BJ (cell line): ENCODE data around the gene CYB5A. TPM values are rescaled to one million over a fixed set of nuclear protein-coding genes. Genes with fewer than 3 reads are reported as not detected.

Experiments
- CTCF ChIA-PET: fragments of 350-600 bp; formaldehyde crosslinking; extraction: SDS; loops from one replicate; lab custom pipeline; 2021; ENCODE audit warnings: antibody characterized with exemption, inconsistent platforms; lab: Yijun Ruan, JAX
- POLR2A ChIA-PET: fragments of 300-600 bp; sonication (Branson Sonifier 250); formaldehyde crosslinking; extraction: SDS; loops from one replicate; lab custom pipeline; 2021; ENCODE audit warnings: antibody characterized with exemption; lab: Charles Lee
- DNase-seq: peaks from one replicate; pipeline ENCODE4 v3.0.0-alpha.2; 2011; ENCODE audit warnings: low read depth
- H3K27me3 ChIP-seq: 2 replicates; pipeline ENCODE4 v1.6.0; 2011; ENCODE audit warnings: low read length; ENCODE audit not compliant: control insufficient read depth, insufficient read depth
- H3K36me3 ChIP-seq: 2 replicates; pipeline ENCODE4 v1.5.1; 2011; ENCODE audit warnings: low read length; ENCODE audit not compliant: control insufficient read depth, insufficient read depth
- H3K4me3 ChIP-seq: 2 replicates; pipeline ENCODE4 v1.5.1; 2011; ENCODE audit warnings: low read depth, mild to moderate bottlenecking, control low read depth, low read length
- polyA plus RNA-seq: library from polyadenylated mRNA; depleted of rRNA; stranded (reverse); fragments of >200 nt; gene quantifications from 2 replicates; pipeline ENCODE4 v1.2.3, GENCODE V29; 2011
- TF ChIP-seq, protein P1 (sequence below): IDR thresholded peaks from 2 replicates; pipeline ENCODE4 v1.5.1; 2011; ENCODE audit warnings: low read depth, mild to moderate bottlenecking, control low read depth, inconsistent platforms, low read length, moderate library complexity; ENCODE audit not compliant: insufficient read depth

Gene CYB5A
- polyA plus RNA-seq, 1 experiment: 66.0 TPM

DNA sequence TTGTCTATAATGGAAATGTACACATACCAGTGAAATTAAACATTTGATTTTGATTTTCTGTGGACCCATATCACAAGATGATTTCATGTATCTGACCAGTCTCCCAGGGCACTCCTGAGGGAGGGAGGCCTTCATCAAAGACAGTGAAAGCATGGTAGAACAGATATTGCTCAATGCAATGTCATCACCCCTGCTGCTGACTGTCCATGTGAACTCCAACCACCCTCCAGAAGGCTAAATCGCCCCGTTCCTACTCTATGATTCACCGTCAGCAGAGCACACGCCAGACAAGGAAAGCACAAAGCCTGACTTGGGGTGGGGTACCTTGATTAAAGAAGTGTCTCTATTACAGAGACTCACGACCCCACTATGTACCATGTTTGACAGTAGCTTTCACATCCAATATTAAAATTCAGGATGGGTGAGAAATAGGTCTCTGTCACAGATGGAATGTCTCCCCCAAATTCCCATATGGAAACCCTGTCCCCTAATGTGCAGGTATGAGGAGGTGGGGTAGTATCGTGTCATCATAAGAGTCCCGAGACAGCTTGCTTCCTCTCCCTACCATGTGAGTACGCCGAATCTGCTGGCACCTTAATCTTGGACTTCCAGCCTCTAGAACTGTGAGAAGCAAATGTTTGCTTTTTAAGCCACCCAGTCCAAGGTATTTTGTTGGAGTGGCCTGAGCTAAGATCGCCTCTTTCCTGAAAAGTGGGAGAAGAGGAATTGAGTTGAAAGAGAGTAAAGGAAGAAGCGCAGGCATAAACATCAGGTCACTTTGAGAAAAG lies 42.4 kb downstream of the CYB5A start:
- no peak for DNase-seq
- TF ChIP-seq, protein P1, sequence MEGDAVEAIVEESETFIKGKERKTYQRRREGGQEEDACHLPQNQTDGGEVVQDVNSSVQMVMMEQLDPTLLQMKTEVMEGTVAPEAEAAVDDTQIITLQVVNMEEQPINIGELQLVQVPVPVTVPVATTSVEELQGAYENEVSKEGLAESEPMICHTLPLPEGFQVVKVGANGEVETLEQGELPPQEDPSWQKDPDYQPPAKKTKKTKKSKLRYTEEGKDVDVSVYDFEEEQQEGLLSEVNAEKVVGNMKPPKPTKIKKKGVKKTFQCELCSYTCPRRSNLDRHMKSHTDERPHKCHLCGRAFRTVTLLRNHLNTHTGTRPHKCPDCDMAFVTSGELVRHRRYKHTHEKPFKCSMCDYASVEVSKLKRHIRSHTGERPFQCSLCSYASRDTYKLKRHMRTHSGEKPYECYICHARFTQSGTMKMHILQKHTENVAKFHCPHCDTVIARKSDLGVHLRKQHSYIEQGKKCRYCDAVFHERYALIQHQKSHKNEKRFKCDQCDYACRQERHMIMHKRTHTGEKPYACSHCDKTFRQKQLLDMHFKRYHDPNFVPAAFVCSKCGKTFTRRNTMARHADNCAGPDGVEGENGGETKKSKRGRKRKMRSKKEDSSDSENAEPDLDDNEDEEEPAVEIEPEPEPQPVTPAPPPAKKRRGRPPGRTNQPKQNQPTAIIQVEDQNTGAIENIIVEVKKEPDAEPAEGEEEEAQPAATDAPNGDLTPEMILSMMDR: no peak
- POLR2A ChIA-PET: no interaction called here
- no peaks in the 10 kb centered on the region; the same call in 1 of the 2 replicates for H3K36me3 ChIP-seq
- no peak overlapping the region for H3K4me3 ChIP-seq
- CTCF ChIA-PET: interaction anchor here (1.1 kb wide), 1 partner anchor 9 kb away, joined by 3 read pairs; no protein-coding TSS in a partner anchor
- no peaks in the 10 kb centered on the region for H3K27me3 ChIP-seq

DNA sequence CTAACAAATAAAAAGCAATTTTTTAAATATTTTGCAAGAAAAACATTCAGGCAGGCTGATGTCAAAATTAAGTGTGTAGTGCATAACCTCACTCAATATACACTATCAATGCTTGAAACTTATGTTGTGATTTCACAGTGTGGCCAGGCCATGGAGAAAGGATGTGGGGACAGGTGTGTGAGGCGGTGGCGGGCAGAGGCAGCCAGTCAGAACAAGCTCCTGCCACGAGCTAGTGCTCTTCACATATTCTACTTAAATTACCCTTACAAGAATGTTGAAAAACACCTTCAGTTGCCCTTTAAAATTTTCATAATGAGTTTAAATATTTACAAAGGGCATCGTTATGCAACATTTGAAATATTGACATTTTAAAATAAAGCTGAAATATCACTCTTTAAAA lies 43.2 kb downstream of the CYB5A start:
- no peaks in the 10 kb centered on the region; the same call in 1 of the 2 replicates for H3K36me3 ChIP-seq
- POLR2A ChIA-PET: no interaction called here
- TF ChIP-seq, protein P1: no peak
- no peaks in the 10 kb centered on the region for H3K27me3 ChIP-seq
- no peak overlapping the region for H3K4me3 ChIP-seq
- CTCF ChIA-PET: no interaction called here
- no peak for DNase-seq

DNA sequence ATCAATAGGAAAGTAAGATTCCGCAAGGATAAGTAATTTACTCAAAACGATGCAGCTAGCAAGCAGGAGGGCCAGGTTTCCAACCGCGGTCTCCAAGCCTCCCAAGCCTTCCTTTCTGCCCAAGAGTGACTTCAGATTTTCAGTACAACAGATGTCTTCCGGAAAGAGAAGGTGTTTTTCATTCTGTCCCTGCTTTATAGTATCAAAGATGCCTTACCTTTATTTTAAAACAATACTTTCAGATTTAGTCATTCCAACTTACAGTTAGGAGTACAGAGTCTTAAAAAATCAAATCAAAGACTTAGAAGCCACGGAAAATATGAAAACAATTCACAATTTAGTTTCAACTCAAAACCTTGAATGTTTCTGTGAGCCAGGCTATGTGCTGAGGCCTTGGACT lies 43.6 kb downstream of the CYB5A start:
- no peak overlapping the region for H3K4me3 ChIP-seq
- ChIA-PET CTCF (no interaction called here), POLR2A (no interaction called here)
- H3K36me3 ChIP-seq: no peaks in the 10 kb centered on the region; the same call in 1 of the 2 replicates
- H3K27me3 ChIP-seq: no peaks in the 10 kb centered on the region
- no peak for DNase-seq
- TF ChIP-seq, protein P1: no peak

DNA sequence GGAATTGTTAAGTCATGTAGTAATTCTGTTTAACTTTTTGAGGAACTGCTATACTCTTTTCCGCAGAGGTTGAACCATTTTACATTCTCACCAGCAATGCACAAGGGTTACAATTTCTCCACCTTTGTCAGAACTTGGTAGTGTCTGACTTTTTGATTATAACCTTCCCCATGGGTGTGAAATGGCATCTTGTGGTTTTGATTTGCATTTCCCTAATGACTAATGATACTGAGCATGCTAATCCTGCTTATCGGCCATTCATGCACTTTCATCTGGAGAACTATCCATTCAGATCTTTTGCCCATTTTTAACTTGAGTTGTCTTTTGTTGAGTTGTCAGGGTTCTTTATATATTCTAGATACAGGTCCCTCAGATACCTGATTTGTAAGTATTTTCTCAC lies 47.2 kb downstream of the CYB5A start:
- ChIA-PET POLR2A (no interaction called here), CTCF (no interaction called here)
- no peak for DNase-seq
- Histone ChIP-seq H3K4me3 (no peak overlapping the region), H3K36me3 (no peaks in the 10 kb centered on the region), H3K27me3 (peaks cover 6% of the 10 kb centered on the region)
- TF ChIP-seq, protein P1: no peak

DNA sequence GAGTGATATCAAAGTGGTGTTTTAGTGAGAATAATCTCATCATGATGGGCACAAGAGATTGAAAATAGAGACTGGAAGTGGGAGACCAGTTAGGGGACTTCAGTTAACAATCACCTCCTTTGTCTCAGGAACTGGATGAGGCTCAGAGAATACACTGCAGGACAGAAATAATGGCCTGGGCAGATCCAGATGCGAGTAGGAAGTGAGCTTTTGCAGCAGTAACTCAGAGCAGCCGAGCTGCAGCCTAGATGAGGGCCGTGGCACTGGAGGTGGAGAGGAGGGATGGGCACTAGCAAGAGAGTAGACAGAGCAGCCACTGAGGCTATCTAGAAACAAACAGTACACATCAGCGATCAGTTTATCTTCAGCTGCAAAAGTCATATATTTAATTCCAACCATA lies 48.6 kb downstream of the CYB5A start:
- CTCF ChIA-PET: interaction anchor here (0.8 to 1.1 kb wide), 2 partner anchors 18 to 826 kb away, joined by 3 read pairs; no protein-coding TSS in a partner anchor
- POLR2A ChIA-PET: no interaction called here
- Histone ChIP-seq H3K36me3 (no peaks in the 10 kb centered on the region), H3K4me3 (no peak overlapping the region), H3K27me3 (peaks cover 6% of the 10 kb centered on the region)
- DNase-seq: no peak
- TF ChIP-seq, protein P1: no peak
